HepG2 (cell line): Measurements from ENCODE around the gene LRP5. TPM values are rescaled to one million over a fixed set of nuclear protein-coding genes. Genes with fewer than 3 reads are reported as not detected.
"Not testable (repeated sequence)": the region's sequence is repeated elsewhere in the genome, so short reads cannot be mapped to it uniquely, and the experiment has no call there.

ENCODE experiments used
- ATAC-seq: fragments of 200-7000 bp; cut with Tn5 transposase; 3 replicates; pipeline ENCODE4 v1.9.1; 2020; ENCODE audit warnings: mild to moderate bottlenecking, moderate library complexity
- BruUV-seq: library from RNA; stranded (reverse); fragments of 400-500 nt; replicated peaks from 2 replicates; lab custom pipeline; 2021; lab: Mats Ljungman, UMichigan
- CTCF ChIA-PET: fragments of 300-600 bp; formaldehyde crosslinking; extraction: SDS; loops from one replicate; lab custom pipeline; 2021; ENCODE audit warnings: low total read pairs, inconsistent platforms, low intra/inter-chr PET ratio; lab: Yijun Ruan, JAX
- POLR2A ChIA-PET: fragments of 350-600 bp; sonication (Branson Sonifier 250); formaldehyde crosslinking; loops from one replicate; lab custom pipeline; 2020; ENCODE audit warnings: antibody characterized with exemption, inconsistent platforms; lab: Yijun Ruan, JAX
- DNase-seq: peaks from one replicate; pipeline ENCODE4 v3.0.0-alpha.2; 2015; ENCODE audit warnings: low spot score
- FAIRE-seq: peaks from 3 replicates; lab custom pipeline; 2011; peaks lifted over from hg19 to GRCh38; lab: Jason Lieb, UNC
- H2AFZ ChIP-seq: one replicate; pipeline ENCODE4 v1.6.1; 2011; ENCODE audit warnings: low read length, inconsistent platforms
- H3K27ac ChIP-seq: fragments of 300-600 bp; 3 replicates; pipeline ENCODE4 v1.8.0; 2011; ENCODE audit warnings: mixed run types, mild to moderate bottlenecking, mixed read lengths, low read length, inconsistent platforms; ENCODE audit not compliant: insufficient read depth; ENCODE audit errors: extremely low read length
- H3K27me3 ChIP-seq, 2 experiments: fragments of 200-600 bp in 1 of 2; 2 replicates in 1 of 2; 3 replicates in 1 of 2; pipeline versions ENCODE4 v1.6.0 to v1.8.0; 2011; ENCODE audit warnings: low read length in 2 of 2, mild to moderate bottlenecking in 2 of 2, moderate library complexity in 2 of 2, inconsistent platforms in 1 of 2; ENCODE audit not compliant: insufficient read depth in 2 of 2, control insufficient read depth in 1 of 2
- H3K36me3 ChIP-seq, 2 experiments: fragments of 200-600 bp in 1 of 2; replicated peaks in 1 of 2; 2 replicates in 1 of 2; 3 replicates in 1 of 2; pipeline versions ENCODE4 v1.5.1 to v1.8.0; 2011; ENCODE audit warnings: low read length in 2 of 2, inconsistent platforms in 1 of 2; ENCODE audit not compliant: insufficient read depth in 2 of 2, control insufficient read depth in 1 of 2
- H3K4me1 ChIP-seq: 2 replicates; pipeline ENCODE4 v1.5.1; 2012; ENCODE audit warnings: low read length, inconsistent platforms; ENCODE audit not compliant: insufficient read depth
- H3K4me2 ChIP-seq: 2 replicates; pipeline ENCODE4 v1.6.0; 2011; ENCODE audit warnings: low read depth, low read length, inconsistent platforms
- H3K4me3 ChIP-seq, 3 experiments: fragments of 200-600 bp in 1 of 3; sonication (generic), shearing (Covaris generic) in 1 of 3; replicated peaks in 1 of 3; 2 replicates each; pipeline ENCODE4 v1.5.1; 2011 to 2016; ENCODE audit warnings: low read length in 3 of 3, inconsistent platforms in 2 of 3, low read depth in 2 of 3, mild to moderate bottlenecking in 2 of 3, control low read depth in 1 of 3, mixed read lengths in 1 of 3; ENCODE audit not compliant: insufficient read depth in 1 of 3
- H3K79me2 ChIP-seq: one replicate; pipeline ENCODE4 v1.6.1; 2011; ENCODE audit warnings: low read length, inconsistent platforms; ENCODE audit not compliant: insufficient read depth
- H3K9ac ChIP-seq: 2 replicates; pipeline ENCODE4 v1.6.0; 2011; ENCODE audit warnings: mild to moderate bottlenecking, low read depth, low read length, inconsistent platforms; ENCODE audit not compliant: insufficient read depth
- H3K9me3 ChIP-seq: 2 replicates; pipeline ENCODE4 v1.5.1; 2012; ENCODE audit warnings: mild to moderate bottlenecking, low read length
- H4K20me1 ChIP-seq: 2 replicates; pipeline ENCODE4 v1.6.0; 2011; ENCODE audit warnings: inconsistent platforms, mild to moderate bottlenecking, low read length, moderate library complexity; ENCODE audit not compliant: insufficient read depth
- AGO2 ChIP-seq: fragments of 200-400 bp; formaldehyde crosslinking; optimal IDR thresholded peaks from 2 replicates; pipeline ENCODE3; 2017; ENCODE audit warnings: mild to moderate bottlenecking, low read depth, low read length, moderate library complexity
- WGBS: methylation state at CpG from one replicate; pipeline ENCODE4 v1.1.6; 2017; ENCODE audit warnings: low lambda C conversion rate; 5-methylcytosine and 5-hydroxymethylcytosine counted together
- in situ Hi-C: cut with HindIII; loops from 2 replicates; pipeline ENCODE4 v1.10.0; 2017; ENCODE audit warnings: low pct_unique_long_range_greater_than_20kb; ENCODE audit not compliant: extremely low pct_ligation_motif_present
- intact Hi-C: fragments of 100-400 bp; cut with micrococcal nuclease; formaldehyde crosslinking; loops from one replicate; pipeline ENCODE4 v1.10.0; 2022; ENCODE audit not compliant: unreplicated experiment
- polyA plus RNA-seq, 8 experiments: library from polyadenylated mRNA; depleted of rRNA in 3 of 8; stranded (reverse) in 7 of 8; unstranded in 1 of 8; fragments of >200 nt; fragmentation: Illumina TruSeq in 4 of 8; extraction: Trizol in 4 of 8; gene quantifications; 2 replicates each; pipeline versions ENCODE4 v1.2.1 to v1.2.3, GENCODE V29; 2011 to 2016; ENCODE audit warnings: low read depth in 4 of 8, missing spikeins in 1 of 8, mixed read lengths in 1 of 8; ENCODE audit not compliant: insufficient read depth in 1 of 8
- total RNA-seq, 5 experiments: library from RNA; depleted of rRNA; stranded (reverse); fragments of >200 nt; fragmentation: Illumina TruSeq; extraction: Trizol; gene quantifications; 2 replicates each; pipeline ENCODE4 v1.2.3, GENCODE V29; 2016; ENCODE audit warnings: low read depth in 1 of 5
- TF ChIP-seq, protein P1 (sequence below): sonication (generic); formaldehyde crosslinking; IDR thresholded peaks from 2 replicates; pipeline ENCODE4 v1.5.1; 2020; ENCODE audit warnings: mild to moderate bottlenecking, missing genetic modification reagents, moderate library complexity

LRP5 gene
- total and polyA plus RNA-seq, 2 of the 13 experiments (the other 11 are each of a cell fraction or from before 2014, with no cell fraction given) = 40.4 to 64.0 TPM

- peaks cover 16% of the 10 kb centered on the region; the same call in 1 of the 2 replicates for H4K20me1 ChIP-seq
- H3K4me1 ChIP-seq = peaks cover 12% of the 10 kb centered on the region; the same call in 1 of the 2 replicates
- DNase-seq (no peak), FAIRE-seq (no peak), ATAC-seq (no peak)
- no peaks in the 10 kb centered on the region for H3K27me3 ChIP-seq
- H3K27ac ChIP-seq = no peak overlapping the region
- ChIA-PET POLR2A (no interaction called here), CTCF (no interaction called here)
- H3K36me3 ChIP-seq = peaks cover 30 to 62% of the 10 kb centered on the region in 2 experiments; a peak in 4 of 5 replicates
- H3K4me3 ChIP-seq = no peak overlapping the region
- 100% methylated on average over 8 of the region's 13 CpGs for WGBS
- intact Hi-C loops (no loop called here), in situ Hi-C loops (no loop called here)
- TF ChIP-seq, protein P1, sequence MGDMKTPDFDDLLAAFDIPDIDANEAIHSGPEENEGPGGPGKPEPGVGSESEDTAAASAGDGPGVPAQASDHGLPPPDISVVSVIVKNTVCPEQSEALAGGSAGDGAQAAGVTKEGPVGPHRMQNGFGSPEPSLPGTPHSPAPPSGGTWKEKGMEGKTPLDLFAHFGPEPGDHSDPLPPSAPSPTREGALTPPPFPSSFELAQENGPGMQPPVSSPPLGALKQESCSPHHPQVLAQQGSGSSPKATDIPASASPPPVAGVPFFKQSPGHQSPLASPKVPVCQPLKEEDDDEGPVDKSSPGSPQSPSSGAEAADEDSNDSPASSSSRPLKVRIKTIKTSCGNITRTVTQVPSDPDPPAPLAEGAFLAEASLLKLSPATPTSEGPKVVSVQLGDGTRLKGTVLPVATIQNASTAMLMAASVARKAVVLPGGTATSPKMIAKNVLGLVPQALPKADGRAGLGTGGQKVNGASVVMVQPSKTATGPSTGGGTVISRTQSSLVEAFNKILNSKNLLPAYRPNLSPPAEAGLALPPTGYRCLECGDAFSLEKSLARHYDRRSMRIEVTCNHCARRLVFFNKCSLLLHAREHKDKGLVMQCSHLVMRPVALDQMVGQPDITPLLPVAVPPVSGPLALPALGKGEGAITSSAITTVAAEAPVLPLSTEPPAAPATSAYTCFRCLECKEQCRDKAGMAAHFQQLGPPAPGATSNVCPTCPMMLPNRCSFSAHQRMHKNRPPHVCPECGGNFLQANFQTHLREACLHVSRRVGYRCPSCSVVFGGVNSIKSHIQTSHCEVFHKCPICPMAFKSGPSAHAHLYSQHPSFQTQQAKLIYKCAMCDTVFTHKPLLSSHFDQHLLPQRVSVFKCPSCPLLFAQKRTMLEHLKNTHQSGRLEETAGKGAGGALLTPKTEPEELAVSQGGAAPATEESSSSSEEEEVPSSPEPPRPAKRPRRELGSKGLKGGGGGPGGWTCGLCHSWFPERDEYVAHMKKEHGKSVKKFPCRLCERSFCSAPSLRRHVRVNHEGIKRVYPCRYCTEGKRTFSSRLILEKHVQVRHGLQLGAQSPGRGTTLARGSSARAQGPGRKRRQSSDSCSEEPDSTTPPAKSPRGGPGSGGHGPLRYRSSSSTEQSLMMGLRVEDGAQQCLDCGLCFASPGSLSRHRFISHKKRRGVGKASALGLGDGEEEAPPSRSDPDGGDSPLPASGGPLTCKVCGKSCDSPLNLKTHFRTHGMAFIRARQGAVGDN (CRISPR knock-in tag) = no peak
- TF ChIP-seq AGO2 = peak; percentile 57
- H3K9ac ChIP-seq = no peak overlapping the region
- H2AFZ ChIP-seq = no peak overlapping the region
- H3K79me2 ChIP-seq = peaks cover 5% of the 10 kb centered on the region
- H3K9me3 ChIP-seq = no peaks in the 10 kb centered on the region
- no TSS peak for BruUV-seq
- no peak overlapping the region for H3K4me2 ChIP-seq
Measured at GRCh38 chr11:68399916-68400315, 87.5 kb downstream of the LRP5 start.

- H3K79me2 ChIP-seq, POLR2A ChIA-PET, DNase-seq, in situ Hi-C loops, H2AFZ ChIP-seq, H3K27ac ChIP-seq, CTCF ChIA-PET, H3K4me3 ChIP-seq, ATAC-seq, H3K9me3 ChIP-seq, H3K9ac ChIP-seq, H3K27me3 ChIP-seq, BruUV-seq, intact Hi-C loops, FAIRE-seq, H3K4me2 ChIP-seq: not testable (repeated sequence)
- Histone ChIP-seq H3K36me3 (peaks cover 28 to 64% of the 10 kb centered on the region in 2 experiments; a peak in 4 of 5 replicates), H3K4me1 (peaks cover 17% of the 10 kb centered on the region), H4K20me1 (peaks cover 14% of the 10 kb centered on the region; the same call in 1 of the 2 replicates)
- 96% methylated on average over 7 of the region's 7 CpGs for WGBS
Measured at GRCh38 chr11:68400584-68400983, 88.2 kb downstream of the LRP5 start.
